H1 (cell line): Measurements from ENCODE around the gene TGFB1I1. TPM values are rescaled to one million over a fixed set of nuclear protein-coding genes. Genes with fewer than 3 reads are reported as not detected.

Source experiments
- CTCF ChIA-PET: fragments of 300-600 bp; sonication (Branson Sonifier 250); formaldehyde crosslinking; loops from one replicate; lab custom pipeline; 2021; ENCODE audit not compliant: partially characterized antibody; lab: Charles Lee
- POLR2A ChIA-PET: fragments of 300-600 bp; sonication (Branson Sonifier 250); formaldehyde crosslinking; loops from one replicate; lab custom pipeline; 2021; ENCODE audit warnings: inconsistent platforms; ENCODE audit not compliant: partially characterized antibody; lab: Charles Lee
- DNase-seq, 2 experiments: peaks; one replicate each; pipeline versions ENCODE4 v3.0.0 to v3.0.0-alpha.2; 2010 to 2022; ENCODE audit warnings: low spot score in 2 of 2, low read depth in 1 of 2, mixed read lengths in 1 of 2
- FAIRE-seq: peaks from 2 replicates; lab custom pipeline; 2011; peaks lifted over from hg19 to GRCh38; lab: Jason Lieb, UNC
- H2AFZ ChIP-seq: 2 replicates; pipeline ENCODE4 v1.8.1; 2012; ENCODE audit warnings: low read length, inconsistent platforms
- H2AK5ac ChIP-seq: 2 replicates; pipeline ENCODE4 v1.6.1; 2013; ENCODE audit warnings: low read depth, low read length
- H2BK120ac ChIP-seq: replicated peaks from 2 replicates; pipeline ENCODE3; 2013; ENCODE audit warnings: low read depth, low read length, inconsistent platforms
- H2BK12ac ChIP-seq: 2 replicates; pipeline ENCODE4 v1.6.1; 2013; ENCODE audit warnings: low read depth, low read length
- H2BK15ac ChIP-seq: 2 replicates; pipeline ENCODE4 v1.6.1; 2013; ENCODE audit warnings: low read length
- H2BK20ac ChIP-seq: 2 replicates; pipeline ENCODE4 v1.6.1; 2013; ENCODE audit warnings: low read length
- H2BK5ac ChIP-seq: 2 replicates; pipeline ENCODE4 v1.6.1; 2013; ENCODE audit warnings: low read depth, low read length
- H3K14ac ChIP-seq: 2 replicates; pipeline ENCODE4 v1.6.1; 2013; ENCODE audit warnings: inconsistent platforms; ENCODE audit not compliant: insufficient read length
- H3K18ac ChIP-seq: 2 replicates; pipeline ENCODE4 v1.6.1; 2013; ENCODE audit warnings: low read length; ENCODE audit errors: extremely low read depth
- H3K23ac ChIP-seq: 2 replicates; pipeline ENCODE4 v1.6.1; 2013; ENCODE audit warnings: inconsistent platforms; ENCODE audit not compliant: insufficient read length
- H3K23me2 ChIP-seq: 2 replicates; pipeline ENCODE4 v1.6.1; 2013; ENCODE audit warnings: low read depth, low read length
- H3K27ac ChIP-seq: 2 replicates; pipeline ENCODE4 v1.6.1; 2011; ENCODE audit warnings: low read depth, low read length, inconsistent platforms
- H3K27me3 ChIP-seq, 4 experiments: replicated peaks in 1 of 4; 1 replicate in 1 of 4; 2 replicates in 3 of 4; pipeline versions ENCODE4 v1.6.1 to v1.8.1; 2011 to 2013; ENCODE audit warnings: low read length in 3 of 4, mild to moderate bottlenecking in 3 of 4, inconsistent platforms in 2 of 4, mixed read lengths in 2 of 4, moderate library complexity in 1 of 4; ENCODE audit not compliant: control insufficient read depth in 3 of 4, insufficient read depth in 3 of 4; ENCODE audit errors: extremely low read depth in 1 of 4
- H3K36me3 ChIP-seq, 4 experiments: 2 replicates each; pipeline versions ENCODE4 v1.6.1 to v1.8.1; 2011 to 2013; ENCODE audit warnings: mild to moderate bottlenecking in 4 of 4, low read length in 3 of 4, moderate library complexity in 2 of 4, control low read depth in 1 of 4, inconsistent platforms in 1 of 4; ENCODE audit not compliant: insufficient read depth in 4 of 4, control insufficient read depth in 2 of 4
- H3K4ac ChIP-seq: replicated peaks from 2 replicates; pipeline ENCODE3; 2013; ENCODE audit warnings: low read length, low read depth, mixed read lengths, inconsistent platforms; ENCODE audit not compliant: insufficient read length
- H3K4me1 ChIP-seq, 4 experiments: replicated peaks in 1 of 4; 1 replicate in 1 of 4; 2 replicates in 3 of 4; pipeline versions ENCODE4 v1.6.1 to v1.8.1; 2011 to 2013; ENCODE audit warnings: low read length in 3 of 4, inconsistent platforms in 2 of 4, mixed read lengths in 1 of 4; ENCODE audit not compliant: insufficient read depth in 4 of 4, control insufficient read depth in 3 of 4
- H3K4me2 ChIP-seq, 2 experiments: 2 replicates each; pipeline versions ENCODE4 v1.6.1 to v1.8.1; 2011 to 2013; ENCODE audit warnings: low read depth in 2 of 2, low read length in 2 of 2, control low read depth in 1 of 2, inconsistent platforms in 1 of 2, mild to moderate bottlenecking in 1 of 2; ENCODE audit not compliant: insufficient read depth in 1 of 2
- H3K4me3 ChIP-seq, 4 experiments: fragments of 200-600, 300-600 bp in 1 of 4; sonication (generic), shearing (Covaris generic), sonication (Bioruptor Twin) in 1 of 4; 2 replicates each; pipeline versions ENCODE4 v1.5.1 to v1.8.1; 2011 to 2016; ENCODE audit warnings: low read length in 4 of 4, low read depth in 3 of 4, control low read depth in 2 of 4, inconsistent platforms in 2 of 4, mild to moderate bottlenecking in 2 of 4, mixed read lengths in 1 of 4, moderate library complexity in 1 of 4; ENCODE audit not compliant: insufficient read depth in 2 of 4; ENCODE audit errors: extremely low read depth in 1 of 4
- H3K56ac ChIP-seq: replicated peaks from 2 replicates; pipeline ENCODE3; 2013; ENCODE audit warnings: low read depth, mild to moderate bottlenecking, mixed read lengths, low read length, inconsistent platforms; ENCODE audit not compliant: insufficient read length
- H3K79me1 ChIP-seq: 2 replicates; pipeline ENCODE4 v1.6.1; 2013; ENCODE audit warnings: low read depth, low read length, control low read depth
- H3K79me2 ChIP-seq, 2 experiments: 2 replicates each; pipeline versions ENCODE4 v1.6.1 to v1.8.1; 2012 to 2013; ENCODE audit warnings: low read length in 2 of 2, mild to moderate bottlenecking in 2 of 2, inconsistent platforms in 1 of 2; ENCODE audit not compliant: insufficient read depth in 2 of 2, control insufficient read depth in 1 of 2
- H3K9ac ChIP-seq, 4 experiments: replicated peaks in 1 of 4; 1 replicate in 1 of 4; 2 replicates in 3 of 4; pipeline versions ENCODE4 v1.6.1 to v1.8.1; 2011 to 2013; ENCODE audit warnings: low read depth in 3 of 4, low read length in 3 of 4, control low read depth in 2 of 4, mild to moderate bottlenecking in 2 of 4, moderate library complexity in 2 of 4, inconsistent platforms in 1 of 4; ENCODE audit errors: extremely low read depth in 1 of 4
- H3K9me3 ChIP-seq, 2 experiments: 2 replicates each; pipeline versions ENCODE4 v1.6.1 to v1.8.1; 2012 to 2013; ENCODE audit warnings: mild to moderate bottlenecking in 2 of 2, moderate library complexity in 2 of 2, control low read depth in 1 of 2, inconsistent platforms in 1 of 2, low read depth in 1 of 2, low read length in 1 of 2, mixed read lengths in 1 of 2; ENCODE audit not compliant: insufficient read depth in 2 of 2
- H4K20me1 ChIP-seq, 2 experiments: replicated peaks in 1 of 2; 2 replicates each; pipeline versions ENCODE3 to v1.8.1; 2011 to 2013; ENCODE audit warnings: inconsistent platforms in 2 of 2, low read length in 2 of 2, mild to moderate bottlenecking in 1 of 2; ENCODE audit not compliant: insufficient read depth in 2 of 2, control insufficient read depth in 1 of 2
- H4K5ac ChIP-seq: 2 replicates; pipeline ENCODE4 v1.6.1; 2013; ENCODE audit warnings: low read length, low read depth, mixed read lengths, inconsistent platforms; ENCODE audit not compliant: insufficient read length
- H4K8ac ChIP-seq: 2 replicates; pipeline ENCODE4 v1.8.0; 2013; ENCODE audit warnings: mild to moderate bottlenecking, moderate library complexity, low read length, inconsistent platforms; ENCODE audit not compliant: insufficient read depth; ENCODE audit errors: extremely low read depth
- H4K91ac ChIP-seq: replicated peaks from 2 replicates; pipeline ENCODE3; 2013; ENCODE audit warnings: low read length, mixed read lengths, inconsistent platforms; ENCODE audit not compliant: insufficient read length
- CREB1 ChIP-seq: IDR thresholded peaks from 2 replicates; pipeline ENCODE4 v1.6.1; 2012; ENCODE audit warnings: inconsistent platforms
- EP300 ChIP-seq, 2 experiments: IDR thresholded peaks; 1 replicate in 1 of 2; 2 replicates in 1 of 2; pipeline ENCODE4 v1.6.1; 2011 to 2012; ENCODE audit warnings: low read depth in 2 of 2, low read length in 2 of 2, mild to moderate bottlenecking in 2 of 2, borderline replicate concordance in 1 of 2, inconsistent platforms in 1 of 2, moderate library complexity in 1 of 2
- HDAC2 ChIP-seq, 2 experiments: fragments of 300-600 bp in 1 of 2; sonication (generic) in 1 of 2; IDR thresholded peaks; 2 replicates each; pipeline ENCODE4 v1.6.1; 2011 to 2012; ENCODE audit warnings: low read depth in 2 of 2, low read length in 2 of 2, mild to moderate bottlenecking in 2 of 2, moderate library complexity in 2 of 2, borderline replicate concordance in 1 of 2, inconsistent platforms in 1 of 2
- JUND ChIP-seq: IDR thresholded peaks from 2 replicates; pipeline ENCODE4 v1.6.1; 2011; ENCODE audit warnings: mild to moderate bottlenecking, improper control_type of control experiment, low read length
- NRF1 ChIP-seq: IDR thresholded peaks from 2 replicates; pipeline ENCODE4 v1.6.1; 2011; ENCODE audit warnings: mild to moderate bottlenecking, low read depth, low read length, improper control_type of control experiment
- POLR2AphosphoS5 ChIP-seq: IDR thresholded peaks from 2 replicates; pipeline ENCODE4 v1.6.1; 2011; ENCODE audit warnings: low read depth, low read length
- RAD21 ChIP-seq, 2 experiments: IDR thresholded peaks in 1 of 2; conservative IDR thresholded peaks in 1 of 2; 2 replicates each; pipeline ENCODE4 v1.6.1; 2011; ENCODE audit warnings: low read depth in 2 of 2, low read length in 2 of 2, improper control_type of control experiment in 1 of 2, inconsistent platforms in 1 of 2, mild to moderate bottlenecking in 1 of 2, moderate library complexity in 1 of 2
- SUZ12 ChIP-seq: fragments of 200-600 bp; sonication (generic); IDR thresholded peaks from 2 replicates; pipeline ENCODE4 v1.6.1; 2012; ENCODE audit warnings: mild to moderate bottlenecking, inconsistent platforms, low read length, moderate library complexity, mixed read lengths
- TEAD4 ChIP-seq: IDR thresholded peaks from 2 replicates; pipeline ENCODE4 v1.6.1; 2012; ENCODE audit warnings: low read depth, low read length, inconsistent platforms, mixed read lengths
- WGBS, 2 experiments: shearing (Covaris generic) in 1 of 2; methylation state at CpG; one replicate each; pipeline versions ENCODE4 v1.1.6 to v1.1.7; 2013 to 2015; ENCODE audit warnings: low lambda C conversion rate in 2 of 2, mixed read lengths in 2 of 2, inconsistent platforms in 1 of 2, low coverage in 1 of 2, missing lambda C conversion rate in 1 of 2; ENCODE audit not compliant: insufficient replicate concordance in 2 of 2, insufficient coverage in 1 of 2, insufficient read length in 1 of 2; ENCODE audit errors: extremely low coverage in 1 of 2, missing lambda C conversion rate in 1 of 2; 5-methylcytosine and 5-hydroxymethylcytosine counted together
- polyA plus RNA-seq, 7 experiments: library from polyadenylated mRNA; depleted of rRNA in 3 of 7; stranded (reverse) in 5 of 7; unstranded in 2 of 7; fragments of >200 nt in 5 of 7; fragments of 200-250 nt in 2 of 7; gene quantifications; 1 replicate in 5 of 7; 2 replicates in 1 of 7; 4 replicates in 1 of 7; pipeline versions ENCODE4 v1.2.1 to v1.2.3, GENCODE V29; 2011 to 2013; ENCODE audit warnings: missing spikeins in 2 of 7, mixed read lengths in 2 of 7
- total RNA-seq: library from RNA; stranded (reverse); fragmentation: NEBNext Ultra II Directional; extraction: Animal tissue kit (Norgen Biotek cat#: 25700); gene quantifications from 2 replicates; pipeline ENCODE4 v1.2.1, GENCODE V29; 2021
- TF ChIP-seq, protein P1 (sequence below): IDR thresholded peaks from 2 replicates; pipeline ENCODE4 v1.6.1; 2011; ENCODE audit warnings: low read depth, mild to moderate bottlenecking, low read length; ENCODE audit not compliant: insufficient read depth

The TGFB1I1 gene
- total and polyA plus RNA-seq, 2 of the 8 experiments (the other 6 are each of a cell fraction or from before 2014, with no cell fraction given) = 5.6 to 5.8 TPM

- no peak for TF ChIP-seq POLR2AphosphoS5
- TF ChIP-seq JUND = no peak
- TF ChIP-seq NRF1 = no peak
- TF ChIP-seq, protein P1, sequence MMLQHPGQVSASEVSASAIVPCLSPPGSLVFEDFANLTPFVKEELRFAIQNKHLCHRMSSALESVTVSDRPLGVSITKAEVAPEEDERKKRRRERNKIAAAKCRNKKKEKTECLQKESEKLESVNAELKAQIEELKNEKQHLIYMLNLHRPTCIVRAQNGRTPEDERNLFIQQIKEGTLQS = no peak
- TF ChIP-seq SUZ12 = no peak
- TF ChIP-seq RAD21 (IDR thresholded peaks at IDR 0.05 in 1 of 2, conservative IDR thresholded peaks at IDR 0.05 in 1 of 2; ENCODE audit: low read depth in 2 of 2, low read length in 2 of 2) = no peak
- no peak for TF ChIP-seq HDAC2 (IDR thresholded peaks at IDR 0.05; ENCODE audit: borderline replicate concordance in 1 of 2, low read depth in 2 of 2, low read length in 2 of 2)
- no peak for TF ChIP-seq EP300 (IDR thresholded peaks at IDR 0.05; ENCODE audit: borderline replicate concordance in 1 of 2, low read depth in 2 of 2, low read length in 2 of 2)
- no peak for TF ChIP-seq CREB1
- no peak for TF ChIP-seq TEAD4
- H4K8ac ChIP-seq = no peak overlapping the region
- peaks cover 0 to 3% (median under 1%) of the 10 kb centered on the region in 4 experiments; a peak in 1 of 8 replicates for H3K36me3 ChIP-seq
- no peak overlapping the region for H3K18ac ChIP-seq
- no peak overlapping the region for H3K56ac ChIP-seq
- no peak overlapping the region for H3K23ac ChIP-seq
- no peaks in the 10 kb centered on the region for H3K9me3 ChIP-seq
- no peak overlapping the region for H3K4ac ChIP-seq
- POLR2A ChIA-PET = interaction anchor here (10.6 kb wide), 1 partner anchor 11 kb away, joined by 69 read pairs; no protein-coding TSS in a partner anchor
- H3K23me2 ChIP-seq = no peaks in the 10 kb centered on the region
- H3K4me1 ChIP-seq = peaks cover 2 to 10% (median 5%) of the 10 kb centered on the region in 4 experiments
- CTCF ChIA-PET = interaction anchor here (1.7 kb wide), 3 partner anchors 10 to 212 kb away, joined by 4 to 7 read pairs (median 7); no protein-coding TSS in a partner anchor
- H3K79me2 ChIP-seq = no peaks in the 10 kb centered on the region
- no peak overlapping the region for H2AFZ ChIP-seq
- no peak overlapping the region for H2AK5ac ChIP-seq
- H4K5ac ChIP-seq = no peak overlapping the region
- no peak overlapping the region for H2BK5ac ChIP-seq
- no peak overlapping the region for H2BK20ac ChIP-seq
- H4K91ac ChIP-seq = no peak overlapping the region
- 95% methylated on average over 8 of the region's 8 CpGs; no CpG with 5 or more reads in 1 of the 2 experiments for WGBS, 2 experiments
- H3K4me2 ChIP-seq = no peak overlapping the region
- no peak overlapping the region for H3K4me3 ChIP-seq
- H3K9ac ChIP-seq = no peak overlapping the region
- FAIRE-seq = no peak
- H2BK15ac ChIP-seq = 0 out of 2 replicates have a peak overlapping the region, but pooled peaks have one; percentile 8
- no peak overlapping the region for H2BK120ac ChIP-seq
- H2BK12ac ChIP-seq = no peak overlapping the region
- H4K20me1 ChIP-seq = no peaks in the 10 kb centered on the region
- DNase-seq = no peak
- H3K27ac ChIP-seq = no peak overlapping the region
- no peaks in the 10 kb centered on the region for H3K27me3 ChIP-seq
- no peaks in the 10 kb centered on the region for H3K79me1 ChIP-seq
- no peak overlapping the region for H3K14ac ChIP-seq
These were observed 28.0 kb downstream of the TGFB1I1 start for GRCh38 chr16:31499928-31500327.
